ENCODE data around the gene MAPK10. TPM values are rescaled to one million over a fixed set of nuclear protein-coding genes. Genes with fewer than 3 reads are reported as not detected.

Gene MAPK10
- total and polyA plus RNA-seq, 9 of the 15 experiments (the other 6 are each of a cell fraction or from before 2014, with no cell fraction given) = 0.10 to 0.53 (median 0.18) TPM; not detected in 4

- BruUV-seq (replicated peaks) = no TSS peak
- Histone ChIP-seq H3K4me3 (no peak overlapping the region), H3K4me2 (ENCODE audit: insufficient read depth, low read length) (no peak overlapping the region), H3K27me3 (ENCODE audit: control insufficient read depth in 2 of 2, insufficient read depth in 2 of 2, low read length in 2 of 2) (no peaks in the 10 kb centered on the region), H2AFZ (ENCODE audit: low read depth, low read length) (no peak overlapping the region), H3K9ac (ENCODE audit: insufficient read depth in 1 of 2, low read depth in 2 of 2, low read length in 2 of 2) (no peak overlapping the region), H3K4me1 (replicated peaks in 1 of 2; ENCODE audit: control insufficient read depth in 2 of 2, insufficient read depth in 2 of 2, low read length in 2 of 2) (no peaks in the 10 kb centered on the region), H3K27ac (ENCODE audit: extremely low read depth, low read depth, low read length) (no peak overlapping the region), H3K9me3 (replicated peaks; ENCODE audit: control insufficient read depth, insufficient read depth, low read depth, low read length) (no peaks in the 10 kb centered on the region), H4K20me1 (replicated peaks; ENCODE audit: control insufficient read depth, insufficient read depth, low read length) (no peaks in the 10 kb centered on the region), H3K36me3 (ENCODE audit: control insufficient read depth, insufficient read depth, low read length) (no peaks in the 10 kb centered on the region), H3K9me1 (ENCODE audit: control insufficient read depth, insufficient read depth, low read length) (no peaks in the 10 kb centered on the region), H3K79me2 (ENCODE audit: control insufficient read depth, insufficient read depth, low read length) (no peaks in the 10 kb centered on the region)
- ChIA-PET CTCF (ENCODE audit: low intra/inter-chr PET ratio) (no interaction called here), POLR2A (no interaction called here)
- no peak for FAIRE-seq
- intact Hi-C loops (cut with micrococcal nuclease) (no loop called here), in situ Hi-C loops (cut with MboI) (no loop called here)
- DNase-seq (ENCODE audit: extremely low read depth in 1 of 4, low spot score in 3 of 4) = no peak
- no peak for ATAC-seq
- TF ChIP-seq GTF2E2 (tag; IDR thresholded peaks at IDR 0.05) (no peak), TEAD4 (IDR thresholded peaks at IDR 0.05; ENCODE audit: low read length) (no peak), TEAD4 (CRISPR knock-in tag; IDR thresholded peaks at IDR 0.05; ENCODE audit: borderline replicate concordance) (no peak), ZFX (CRISPR knock-in tag; IDR thresholded peaks at IDR 0.05) (no peak), SRF (CRISPR knock-in tag; IDR thresholded peaks at IDR 0.05) (no peak), RHOXF2B (CRISPR knock-in tag; conservative IDR thresholded peaks at IDR 0.05) (no peak)
- TF ChIP-seq, protein P1, sequence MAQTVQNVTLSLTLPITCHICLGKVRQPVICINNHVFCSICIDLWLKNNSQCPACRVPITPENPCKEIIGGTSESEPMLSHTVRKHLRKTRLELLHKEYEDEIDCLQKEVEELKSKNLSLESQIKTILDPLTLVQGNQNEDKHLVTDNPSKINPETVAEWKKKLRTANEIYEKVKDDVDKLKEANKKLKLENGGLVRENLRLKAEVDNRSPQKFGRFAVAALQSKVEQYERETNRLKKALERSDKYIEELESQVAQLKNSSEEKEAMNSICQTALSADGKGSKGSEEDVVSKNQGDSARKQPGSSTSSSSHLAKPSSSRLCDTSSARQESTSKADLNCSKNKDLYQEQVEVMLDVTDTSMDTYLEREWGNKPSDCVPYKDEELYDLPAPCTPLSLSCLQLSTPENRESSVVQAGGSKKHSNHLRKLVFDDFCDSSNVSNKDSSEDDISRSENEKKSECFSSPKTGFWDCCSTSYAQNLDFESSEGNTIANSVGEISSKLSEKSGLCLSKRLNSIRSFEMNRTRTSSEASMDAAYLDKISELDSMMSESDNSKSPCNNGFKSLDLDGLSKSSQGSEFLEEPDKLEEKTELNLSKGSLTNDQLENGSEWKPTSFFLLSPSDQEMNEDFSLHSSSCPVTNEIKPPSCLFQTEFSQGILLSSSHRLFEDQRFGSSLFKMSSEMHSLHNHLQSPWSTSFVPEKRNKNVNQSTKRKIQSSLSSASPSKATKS (CRISPR knock-in tag; IDR thresholded peaks at IDR 0.05) = no peak
- 0% methylated on average over 2 of the region's 2 CpGs for WGBS (ENCODE audit: insufficient coverage, low coverage, missing lambda C conversion rate)
Observed at GRCh38 chr4:86106475-86106874, 253.4 kb downstream of the MAPK10 start.
